Suprapubic skin (tissue), 4 donors: ENCODE results near the gene RAPGEF5.

Source experiments
- CTCF ChIP-seq, 2 donors: fragments of 200-600 bp in 1 of 2; fragments of 450-650 bp in 1 of 2; sonication (generic) in 1 of 2; IDR thresholded peaks; one replicate each; pipeline ENCODE4 v1.5.1; 2016 to 2019; ENCODE audit warnings: antibody characterized with exemption in 2 of 2, mild to moderate bottlenecking in 1 of 2, moderate library complexity in 1 of 2
- EP300 ChIP-seq: sonication (generic); formaldehyde crosslinking; IDR thresholded peaks from one replicate; pipeline ENCODE4 v1.6.1; 2017; ENCODE audit warnings: antibody characterized with exemption
- POLR2AphosphoS5 ChIP-seq, 3 donors: sonication (generic); formaldehyde crosslinking; IDR thresholded peaks; one replicate each; pipeline ENCODE4 v1.6.1; 2017; ENCODE audit warnings: antibody characterized with exemption in 3 of 3

DNA sequence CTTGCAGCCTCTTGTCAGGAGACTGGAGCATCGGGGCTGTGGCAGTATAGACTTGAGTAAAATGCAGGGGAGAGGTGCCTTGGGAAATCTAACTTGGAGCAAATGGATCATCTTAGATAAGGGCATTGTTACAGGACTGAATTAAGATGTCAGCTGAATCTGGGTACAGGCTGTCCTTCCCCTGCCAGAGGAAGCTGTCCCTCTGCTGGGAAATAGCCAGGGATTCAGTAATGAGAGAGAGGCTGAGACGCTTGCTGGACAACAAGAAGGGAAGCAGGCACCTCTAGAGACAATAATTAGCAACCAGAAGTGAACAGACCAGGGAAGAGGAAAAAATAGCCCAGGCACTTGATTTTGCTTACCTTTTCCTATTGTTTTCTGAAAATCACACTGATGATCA, 20.7 kb upstream of the RAPGEF5 start:
- no peak for TF ChIP-seq POLR2AphosphoS5 (IDR thresholded peaks at IDR 0.05)
- TF ChIP-seq EP300, result no peak
- TF ChIP-seq CTCF (IDR thresholded peaks at IDR 0.05), result no peak
